Ishikawa (cell line): Measurements from ENCODE around the gene MRGPRG.

ENCODE experiments used
- CEBPB ChIP-seq: IDR thresholded peaks from 2 replicates; pipeline ENCODE4 v1.6.1; 2012
- CREB1 ChIP-seq: IDR thresholded peaks from 2 replicates; pipeline ENCODE4 v1.6.1; 2012; ENCODE audit warnings: low read depth
- EGR1 ChIP-seq: IDR thresholded peaks from 2 replicates; pipeline ENCODE4 v1.6.1; 2012
- EP300 ChIP-seq: IDR thresholded peaks from 2 replicates; pipeline ENCODE4 v1.6.1; 2012; ENCODE audit warnings: borderline replicate concordance
- FOXM1 ChIP-seq: IDR thresholded peaks from 2 replicates; pipeline ENCODE4 v1.6.1; 2012; ENCODE audit warnings: low read depth, borderline replicate concordance
- MAX ChIP-seq: IDR thresholded peaks from 2 replicates; pipeline ENCODE4 v1.6.1; 2012
- NFIC ChIP-seq: IDR thresholded peaks from 2 replicates; pipeline ENCODE4 v1.6.1; 2012
- RAD21 ChIP-seq: IDR thresholded peaks from 2 replicates; pipeline ENCODE4 v1.6.1; 2012; ENCODE audit warnings: low read depth
- REST ChIP-seq: IDR thresholded peaks from 2 replicates; pipeline ENCODE4 v1.6.1; 2012; ENCODE audit warnings: low read depth, mild to moderate bottlenecking
- TAF1 ChIP-seq: IDR thresholded peaks from 2 replicates; pipeline ENCODE4 v1.6.1; 2012; ENCODE audit warnings: low read depth, mild to moderate bottlenecking
- TCF12 ChIP-seq: IDR thresholded peaks from 2 replicates; pipeline ENCODE4 v1.6.1; 2012; ENCODE audit warnings: low read depth
- TEAD4 ChIP-seq: IDR thresholded peaks from 2 replicates; pipeline ENCODE4 v1.6.1; 2012
- USF1 ChIP-seq: IDR thresholded peaks from 2 replicates; pipeline ENCODE4 v1.6.1; 2012
- YY1 ChIP-seq: IDR thresholded peaks from 2 replicates; pipeline ENCODE4 v1.6.1; 2012; ENCODE audit warnings: low read depth
- ZBTB7A ChIP-seq: IDR thresholded peaks from 2 replicates; pipeline ENCODE4 v1.6.1; 2012; ENCODE audit warnings: low read depth

MRGPRG gene

GRCh38 chr11:3200388-3201111 lies 18.1 kb downstream of the MRGPRG start:
- TF ChIP-seq CEBPB = no peak
- no peak for TF ChIP-seq RAD21
- TF ChIP-seq NFIC = no peak
- no peak for TF ChIP-seq TAF1
- TF ChIP-seq CREB1 = no peak
- no peak for TF ChIP-seq MAX
- no peak for TF ChIP-seq EGR1
- no peak for TF ChIP-seq TCF12
- TF ChIP-seq YY1 = no peak
- TF ChIP-seq ZBTB7A = no peak
- no peak for TF ChIP-seq EP300
- TF ChIP-seq USF1 = no peak
- TF ChIP-seq REST = no peak
- no peak for TF ChIP-seq TEAD4
- no peak for TF ChIP-seq FOXM1

GRCh38 chr11:3199537-3200295 lies 18.9 kb downstream of the MRGPRG start:
- TF ChIP-seq USF1 (no peak), RAD21 (no peak)

GRCh38 chr11:3198815-3199214 lies 19.8 kb downstream of the MRGPRG start:
- TF ChIP-seq CREB1 = no peak

GRCh38 chr11:3197878-3198528 lies 20.6 kb downstream of the MRGPRG start:
- TF ChIP-seq RAD21 = no peak
- no peak for TF ChIP-seq CEBPB
- TF ChIP-seq TEAD4 = no peak
- no peak for TF ChIP-seq MAX
- no peak for TF ChIP-seq CREB1
- TF ChIP-seq EGR1 = no peak
- no peak for TF ChIP-seq YY1
- TF ChIP-seq TAF1 = no peak
- TF ChIP-seq TCF12 = no peak
- TF ChIP-seq REST = no peak
- TF ChIP-seq USF1 = no peak
- TF ChIP-seq FOXM1 = no peak
- no peak for TF ChIP-seq EP300
- no peak for TF ChIP-seq NFIC

- no peak for TF ChIP-seq USF1
- TF ChIP-seq CEBPB = no peak
- TF ChIP-seq TEAD4 = no peak
- no peak for TF ChIP-seq RAD21
- no peak for TF ChIP-seq EGR1
- TF ChIP-seq TAF1 = no peak
- TF ChIP-seq MAX = no peak
- no peak for TF ChIP-seq NFIC
- TF ChIP-seq REST = no peak
- no peak for TF ChIP-seq CREB1
- no peak for TF ChIP-seq FOXM1
- no peak for TF ChIP-seq EP300
- TF ChIP-seq YY1 = no peak
- TF ChIP-seq TCF12 = no peak
- TF ChIP-seq ZBTB7A = no peak
Observed at GRCh38 chr11:3197044-3197695, 21.4 kb downstream of the MRGPRG start.
